Chondrocyte (in vitro differentiated cells): ENCODE results near the gene UBE4B. TPM values are rescaled to one million over a fixed set of nuclear protein-coding genes. Genes with fewer than 3 reads are reported as not detected.
"Not testable (repeated sequence)": the region's sequence is repeated elsewhere in the genome, so short reads cannot be mapped to it uniquely, and the experiment has no call there.

ENCODE experiments used
- DNase-seq: peaks from one replicate; pipeline ENCODE4 v3.0.0; 2021; ENCODE audit warnings: mixed read lengths, low spot score
- H3K27ac Mint-ChIP-seq: one replicate; pipeline ENCODE4 v1.8.0; 2021; ENCODE audit warnings: mild to moderate bottlenecking, moderate library complexity, mixed read lengths; ENCODE audit not compliant: unreplicated experiment
- H3K27me3 Mint-ChIP-seq: 2 replicates; pipeline ENCODE4 v1.8.0; 2021; ENCODE audit warnings: low read depth, mixed read lengths
- H3K36me3 Mint-ChIP-seq: 2 replicates; pipeline ENCODE4 v1.8.0; 2021; ENCODE audit warnings: low read depth, mixed read lengths
- H3K4me1 Mint-ChIP-seq: 2 replicates; pipeline ENCODE4 v1.8.0; 2021; ENCODE audit warnings: low read depth, mild to moderate bottlenecking, mixed read lengths
- H3K4me3 Mint-ChIP-seq: one replicate; pipeline ENCODE4 v1.8.0; 2021; ENCODE audit warnings: mild to moderate bottlenecking, moderate library complexity, mixed read lengths; ENCODE audit not compliant: unreplicated experiment
- H3K9me3 Mint-ChIP-seq: 2 replicates; pipeline ENCODE4 v1.8.0; 2021; ENCODE audit warnings: low read depth, mixed read lengths
- CTCF ChIP-seq: fragments of 200-600 bp; sonication (generic); IDR thresholded peaks from 2 replicates; pipeline ENCODE4 v1.5.0; 2021; ENCODE audit warnings: antibody characterized with exemption, mild to moderate bottlenecking, moderate library complexity
- total RNA-seq: library from RNA; stranded (reverse); gene quantifications from 3 replicates; pipeline ENCODE4 v1.2.1, GENCODE V29; 2021

UBE4B gene
- total RNA-seq, 1 donor from 2014 or later, result 47.1 TPM

GRCh38 chr1:10071640-10072039 is 38.9 kb downstream of the UBE4B start:
- peaks cover 1% of the 10 kb centered on the region for H3K36me3 Mint-ChIP-seq
- H3K27me3 Mint-ChIP-seq, result no peaks in the 10 kb centered on the region
- H3K4me3 Mint-ChIP-seq, result no peak overlapping the region
- TF ChIP-seq CTCF, result no peak
- peaks cover 46% of the 10 kb centered on the region for H3K4me1 Mint-ChIP-seq
- peak overlapping the region; percentile 68 for H3K27ac Mint-ChIP-seq
- H3K9me3 Mint-ChIP-seq, result no peaks in the 10 kb centered on the region
- no peak for DNase-seq

- H3K4me1 Mint-ChIP-seq, result peaks cover 41% of the 10 kb centered on the region
Measured at GRCh38 chr1:10073371-10073770, 40.6 kb downstream of the UBE4B start.

GRCh38 chr1:10074059-10074851 is 41.5 kb downstream of the UBE4B start:
- H3K9me3 Mint-ChIP-seq, result no peaks in the 10 kb centered on the region
- no peak overlapping the region for H3K4me3 Mint-ChIP-seq
- TF ChIP-seq CTCF, result no peak
- H3K27ac Mint-ChIP-seq, result peak overlapping the region; percentile 93
- H3K36me3 Mint-ChIP-seq, result peaks cover 1% of the 10 kb centered on the region
- H3K4me1 Mint-ChIP-seq, result peaks cover 35% of the 10 kb centered on the region
- no peaks in the 10 kb centered on the region for H3K27me3 Mint-ChIP-seq
- DNase-seq, result no peak

More at GRCh38 chr1:10073371-10073770, 40.6 kb downstream of the UBE4B start:
- not testable (repeated sequence) for DNase-seq, H3K9me3 Mint-ChIP-seq, H3K4me3 Mint-ChIP-seq, H3K36me3 Mint-ChIP-seq, H3K27me3 Mint-ChIP-seq
- H3K27ac Mint-ChIP-seq, result peak overlapping the region; percentile 93

GRCh38 chr1:10074852-10075730 is 42.3 kb downstream of the UBE4B start:
- H3K36me3 Mint-ChIP-seq, result peaks cover 4% of the 10 kb centered on the region
- peak overlapping the region; percentile 93 for H3K27ac Mint-ChIP-seq
- no peak overlapping the region for H3K4me3 Mint-ChIP-seq
- no peaks in the 10 kb centered on the region for H3K27me3 Mint-ChIP-seq
- DNase-seq, result no peak
- H3K4me1 Mint-ChIP-seq, result peaks cover 34% of the 10 kb centered on the region
- TF ChIP-seq CTCF, result no peak
- H3K9me3 Mint-ChIP-seq, result no peaks in the 10 kb centered on the region

- no peaks in the 10 kb centered on the region for H3K27me3 Mint-ChIP-seq
- DNase-seq, result no peak
Measured at GRCh38 chr1:10075732-10076131, 43.0 kb downstream of the UBE4B start.

More at GRCh38 chr1:10075732-10076131, 43.0 kb downstream of the UBE4B start:
- Mint-ChIP-seq H3K4me3 (no peak overlapping the region), H3K27ac (no peak overlapping the region), H3K9me3 (peaks cover 5% of the 10 kb centered on the region), H3K4me1 (peaks cover 34% of the 10 kb centered on the region), H3K36me3 (peaks cover 9% of the 10 kb centered on the region)
- no peak for TF ChIP-seq CTCF
